ENCODE data around the gene SFI1.

- TF ChIP-seq EZH2phosphoT487 (IDR thresholded peaks at IDR 0.05; ENCODE audit: insufficient read depth, low read depth): no peak
- TF ChIP-seq EZH2 (IDR thresholded peaks at IDR 0.05; ENCODE audit: insufficient read depth, poor library complexity, severe bottlenecking): no peak
Measured at GRCh38 chr22:31602259-31602952, 106.1 kb downstream of the SFI1 start.
